H9 (cell line): ENCODE results near the gene PISD. TPM values are rescaled to one million over a fixed set of nuclear protein-coding genes. Genes with fewer than 3 reads are reported as not detected.

Source experiments
- DNase-seq: peaks from one replicate; pipeline ENCODE4 v3.0.0-alpha.2; 2017
- H2AFZ ChIP-seq: one replicate; pipeline ENCODE4 v1.6.1; 2013; ENCODE audit warnings: mild to moderate bottlenecking, low read length, control low read depth, moderate library complexity
- H2AK5ac ChIP-seq: 2 replicates; pipeline ENCODE4 v1.6.1; 2013; ENCODE audit warnings: low read length, control low read depth, mixed read lengths; ENCODE audit not compliant: insufficient read length
- H2BK120ac ChIP-seq: one replicate; pipeline ENCODE4 v1.6.1; 2013; ENCODE audit warnings: low read depth, mild to moderate bottlenecking, low read length, control low read depth, inconsistent platforms; ENCODE audit not compliant: poor library complexity, severe bottlenecking
- H2BK12ac ChIP-seq: 2 replicates; pipeline ENCODE4 v1.6.1; 2013; ENCODE audit warnings: low read length, control low read depth, mixed read lengths, low read depth; ENCODE audit not compliant: insufficient read length
- H2BK15ac ChIP-seq: 2 replicates; pipeline ENCODE4 v1.6.1; 2013; ENCODE audit warnings: low read depth, low read length, control low read depth
- H2BK20ac ChIP-seq: one replicate; pipeline ENCODE4 v1.6.1; 2013; ENCODE audit warnings: low read depth, mild to moderate bottlenecking, low read length, control low read depth, inconsistent platforms; ENCODE audit not compliant: poor library complexity, severe bottlenecking
- H2BK5ac ChIP-seq: 2 replicates; pipeline ENCODE4 v1.6.1; 2013; ENCODE audit warnings: low read length, control low read depth, mixed read lengths; ENCODE audit not compliant: insufficient read length
- H3K14ac ChIP-seq: 2 replicates; pipeline ENCODE4 v1.6.1; 2013; ENCODE audit warnings: low read length, control low read depth; ENCODE audit not compliant: insufficient read depth
- H3K18ac ChIP-seq: 2 replicates; pipeline ENCODE4 v1.6.1; 2013; ENCODE audit warnings: low read depth, mild to moderate bottlenecking, mixed read lengths, low read length, control low read depth; ENCODE audit not compliant: insufficient read length
- H3K23ac ChIP-seq: 2 replicates; pipeline ENCODE4 v1.6.1; 2013; ENCODE audit warnings: low read length, control low read depth, mixed read lengths, low read depth; ENCODE audit not compliant: insufficient read length
- H3K23me2 ChIP-seq: 2 replicates; pipeline ENCODE4 v1.6.1; 2013; ENCODE audit warnings: low read depth, mild to moderate bottlenecking, mixed read lengths, low read length, control low read depth; ENCODE audit not compliant: insufficient read length, poor library complexity, severe bottlenecking
- H3K27ac ChIP-seq: 2 replicates; pipeline ENCODE4 v1.5.1; 2013; ENCODE audit warnings: low read length, control low read depth, mixed read lengths, low read depth; ENCODE audit not compliant: insufficient read length
- H3K27me3 ChIP-seq: 2 replicates; pipeline ENCODE4 v1.6.1; 2013; ENCODE audit warnings: low read length, control low read depth, inconsistent platforms; ENCODE audit not compliant: insufficient read depth
- H3K4ac ChIP-seq: 2 replicates; pipeline ENCODE4 v1.6.1; 2013; ENCODE audit warnings: low read depth, mild to moderate bottlenecking, control low read depth, inconsistent platforms, low read length, moderate library complexity
- H3K4me1 ChIP-seq: 2 replicates; pipeline ENCODE4 v1.6.1; 2013; ENCODE audit warnings: low read length, control low read depth, inconsistent platforms; ENCODE audit not compliant: insufficient read depth
- H3K4me2 ChIP-seq: 2 replicates; pipeline ENCODE4 v1.6.1; 2013; ENCODE audit warnings: low read length, control low read depth, mixed read lengths; ENCODE audit not compliant: insufficient read length, insufficient read depth
- H3K56ac ChIP-seq: 2 replicates; pipeline ENCODE4 v1.6.1; 2013; ENCODE audit warnings: low read depth, mild to moderate bottlenecking, mixed read lengths, low read length, control low read depth; ENCODE audit not compliant: insufficient read length
- H3K79me1 ChIP-seq: 2 replicates; pipeline ENCODE4 v1.6.1; 2013; ENCODE audit warnings: low read depth, mild to moderate bottlenecking, moderate library complexity, low read length, control low read depth, inconsistent platforms; ENCODE audit not compliant: insufficient read depth, poor library complexity, severe bottlenecking
- H3K79me2 ChIP-seq: 2 replicates; pipeline ENCODE4 v1.6.1; 2013; ENCODE audit warnings: low read length, control low read depth, inconsistent platforms; ENCODE audit not compliant: insufficient read depth
- H3K9ac ChIP-seq: 2 replicates; pipeline ENCODE4 v1.6.1; 2013; ENCODE audit warnings: low read length, control low read depth, mixed read lengths; ENCODE audit not compliant: insufficient read length; ENCODE audit errors: extremely low read depth
- H3K9me3 ChIP-seq: one replicate; pipeline ENCODE4 v1.6.1; 2013; ENCODE audit warnings: low read depth, low read length, inconsistent platforms; ENCODE audit not compliant: control insufficient read depth
- H3T11ph ChIP-seq: one replicate; pipeline ENCODE4 v1.6.1; 2013; ENCODE audit warnings: mild to moderate bottlenecking, low read length, control low read depth, inconsistent platforms
- H4K20me1 ChIP-seq: one replicate; pipeline ENCODE4 v1.6.1; 2013; ENCODE audit not compliant: control insufficient read depth, insufficient read length, insufficient read depth
- H4K5ac ChIP-seq: 2 replicates; pipeline ENCODE4 v1.6.1; 2013; ENCODE audit warnings: low read depth, mild to moderate bottlenecking, mixed read lengths, low read length, control low read depth; ENCODE audit not compliant: insufficient read length
- H4K8ac ChIP-seq: replicated peaks from 2 replicates; pipeline ENCODE4 v1.6.1; 2013; ENCODE audit warnings: low read length, control low read depth, mixed read lengths, low read depth; ENCODE audit not compliant: insufficient read length
- H4K91ac ChIP-seq: 2 replicates; pipeline ENCODE4 v1.6.1; 2013; ENCODE audit warnings: low read depth, mild to moderate bottlenecking, moderate library complexity, mixed read lengths, low read length, control low read depth; ENCODE audit not compliant: insufficient read length
- H3K27ac Mint-ChIP-seq, 3 experiments: 2 replicates in 2 of 3; 3 replicates in 1 of 3; pipeline ENCODE4 v1.8.0; 2020 to 2021; ENCODE audit warnings: mixed read lengths in 3 of 3, mild to moderate bottlenecking in 1 of 3, moderate library complexity in 1 of 3
- H3K27me3 Mint-ChIP-seq: 2 replicates; pipeline ENCODE4 v1.8.0; 2021; ENCODE audit warnings: low read depth, mild to moderate bottlenecking, moderate library complexity, mixed read lengths
- H3K36me3 Mint-ChIP-seq, 3 experiments: 2 replicates in 2 of 3; 3 replicates in 1 of 3; pipeline ENCODE4 v1.8.0; 2020 to 2021; ENCODE audit warnings: low read depth in 3 of 3, mixed read lengths in 3 of 3; ENCODE audit not compliant: insufficient read depth in 1 of 3
- H3K4me1 Mint-ChIP-seq, 2 experiments: 2 replicates each; pipeline ENCODE4 v1.8.0; 2020; ENCODE audit warnings: mixed read lengths in 2 of 2
- H3K4me3 Mint-ChIP-seq, 2 experiments: 2 replicates in 1 of 2; 3 replicates in 1 of 2; pipeline ENCODE4 v1.8.0; 2020 to 2021; ENCODE audit warnings: mild to moderate bottlenecking in 2 of 2, mixed read lengths in 2 of 2, moderate library complexity in 1 of 2
- H3K9me3 Mint-ChIP-seq, 2 experiments: 2 replicates in 1 of 2; 3 replicates in 1 of 2; pipeline ENCODE4 v1.8.0; 2020; ENCODE audit warnings: mild to moderate bottlenecking in 2 of 2, mixed read lengths in 2 of 2, moderate library complexity in 1 of 2
- WGBS: extraction: QIAGEN DNeasy Blood & Tissue Kit; methylation state at CpG from one replicate; pipeline ENCODE4 v1.1.7; 2013; ENCODE audit warnings: missing lambda C conversion rate, low lambda C conversion rate, mixed read lengths; ENCODE audit not compliant: insufficient read length; ENCODE audit errors: extremely low coverage; 5-methylcytosine and 5-hydroxymethylcytosine counted together
- total RNA-seq: library from RNA; stranded (reverse); gene quantifications from 2 replicates; pipeline ENCODE4 v1.2.1, GENCODE V29; 2021
- TF ChIP-seq, protein P1 (sequence below): fragments of 200-600 bp; sonication (generic); conservative IDR thresholded peaks from 3 replicates; pipeline ENCODE4 v1.8.0; 2021; ENCODE audit warnings: antibody characterized with exemption, mild to moderate bottlenecking

PISD gene
- total RNA-seq, 1 experiment from 2014 or later, result 62.0 TPM

- Histone ChIP-seq H3K27ac (peak overlapping the region; percentile 50), H3K79me1 (peaks cover 2% of the 10 kb centered on the region), H3K79me2 (no peaks in the 10 kb centered on the region)
These were observed 24.0 kb downstream of the PISD start for GRCh38 chr22:31637891-31638618.

More at GRCh38 chr22:31637891-31638618, 24.0 kb downstream of the PISD start:
- Histone ChIP-seq H4K91ac (no peak overlapping the region), H3K23ac (no peak overlapping the region), H3K9me3 (no peaks in the 10 kb centered on the region), H3T11ph (no peak overlapping the region), H3K4me2 (no peak overlapping the region), H3K9ac (no peak overlapping the region), H3K4me1 (no peaks in the 10 kb centered on the region), H3K18ac (no peak overlapping the region), H2BK15ac (no peak overlapping the region), H4K20me1 (no peaks in the 10 kb centered on the region), H2AFZ (no peak overlapping the region), H2BK5ac (no peak overlapping the region), H4K8ac (no peak overlapping the region), H3K14ac (no peak overlapping the region), H2BK20ac (no peak overlapping the region), H3K4ac (no peak overlapping the region), H4K5ac (peak overlapping the region; percentile 63), H3K27me3 (no peaks in the 10 kb centered on the region), H3K23me2 (no peaks in the 10 kb centered on the region), H2BK12ac (no peak overlapping the region), H3K56ac (no peak overlapping the region), H2AK5ac (no peak overlapping the region), H2BK120ac (no peak overlapping the region)
- Mint-ChIP-seq H3K4me3 (no peak overlapping the region), H3K27me3 (no peaks in the 10 kb centered on the region), H3K27ac (peak overlapping the region; percentile 52 to 80 (median 75); a peak in 4 of 7 replicates), H3K36me3 (peaks cover 0 to 17% (median 13%) of the 10 kb centered on the region in 3 experiments; a peak in 4 of 7 replicates), H3K4me1 (peaks cover 5 to 9% of the 10 kb centered on the region in 2 experiments; a peak in 3 of 4 replicates), H3K9me3 (no peaks in the 10 kb centered on the region; a peak in 1 of 5 replicates)
- WGBS, result no CpG with 5 or more reads among the region's 15 CpGs
- DNase-seq, result no peak
- TF ChIP-seq, protein P1, sequence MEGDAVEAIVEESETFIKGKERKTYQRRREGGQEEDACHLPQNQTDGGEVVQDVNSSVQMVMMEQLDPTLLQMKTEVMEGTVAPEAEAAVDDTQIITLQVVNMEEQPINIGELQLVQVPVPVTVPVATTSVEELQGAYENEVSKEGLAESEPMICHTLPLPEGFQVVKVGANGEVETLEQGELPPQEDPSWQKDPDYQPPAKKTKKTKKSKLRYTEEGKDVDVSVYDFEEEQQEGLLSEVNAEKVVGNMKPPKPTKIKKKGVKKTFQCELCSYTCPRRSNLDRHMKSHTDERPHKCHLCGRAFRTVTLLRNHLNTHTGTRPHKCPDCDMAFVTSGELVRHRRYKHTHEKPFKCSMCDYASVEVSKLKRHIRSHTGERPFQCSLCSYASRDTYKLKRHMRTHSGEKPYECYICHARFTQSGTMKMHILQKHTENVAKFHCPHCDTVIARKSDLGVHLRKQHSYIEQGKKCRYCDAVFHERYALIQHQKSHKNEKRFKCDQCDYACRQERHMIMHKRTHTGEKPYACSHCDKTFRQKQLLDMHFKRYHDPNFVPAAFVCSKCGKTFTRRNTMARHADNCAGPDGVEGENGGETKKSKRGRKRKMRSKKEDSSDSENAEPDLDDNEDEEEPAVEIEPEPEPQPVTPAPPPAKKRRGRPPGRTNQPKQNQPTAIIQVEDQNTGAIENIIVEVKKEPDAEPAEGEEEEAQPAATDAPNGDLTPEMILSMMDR, result no peak
